Measurements from ENCODE around the gene CAD.
"Not testable (repeated sequence)": the region's sequence is repeated elsewhere in the genome, so short reads cannot be mapped to it uniquely, and the experiment has no call there.

Gene CAD
- total RNA-seq: 53.1 to 129 reads per million in 2 donors

GRCh38 chr2:27217173-27218121 lies at the start of gene CAD:
TSS of gene CAD (plus strand) at chr2:27217369. CDS start at chr2:27217552, 183 bp downstream.
- peak; percentile 81 for DNase-seq

GRCh38 chr2:27170581-27171337 lies 46.4 kb upstream of the CAD start:
- DNase-seq: no peak

- no peak for DNase-seq
Measured at GRCh38 chr2:27171351-27171848, 45.8 kb upstream of the CAD start.

GRCh38 chr2:27174638-27175037 lies 42.5 kb upstream of the CAD start:
- DNase-seq: no peak

GRCh38 chr2:27175330-27175729 lies 41.8 kb upstream of the CAD start:
- DNase-seq: no peak

- not testable (repeated sequence) for DNase-seq
Measured at GRCh38 chr2:27175781-27176180, 41.4 kb upstream of the CAD start.

- DNase-seq: no peak
Measured at GRCh38 chr2:27177441-27178351, 39.5 kb upstream of the CAD start.

GRCh38 chr2:27178469-27178868 lies 38.7 kb upstream of the CAD start:
- no peak for DNase-seq

GRCh38 chr2:27179344-27180000 lies 37.7 kb upstream of the CAD start:
- DNase-seq: no peak

- DNase-seq: no peak
Measured at GRCh38 chr2:27182346-27182745, 34.8 kb upstream of the CAD start.

- DNase-seq: no peak
Measured at GRCh38 chr2:27184115-27184514, 33.1 kb upstream of the CAD start.

GRCh38 chr2:27185331-27186026 lies 31.7 kb upstream of the CAD start:
- no peak for DNase-seq

GRCh38 chr2:27186613-27187345 lies 30.4 kb upstream of the CAD start:
- DNase-seq: no peak

GRCh38 chr2:27189989-27190388 lies 27.2 kb upstream of the CAD start:
- no peak for DNase-seq

- DNase-seq: peak; percentile 11
Measured at GRCh38 chr2:27191070-27191829, 25.9 kb upstream of the CAD start.

GRCh38 chr2:27194538-27195354 lies 22.4 kb upstream of the CAD start:
- no peak for DNase-seq

- not testable (repeated sequence) for DNase-seq
Measured at GRCh38 chr2:27195799-27196198, 21.4 kb upstream of the CAD start.

- not testable (repeated sequence) for DNase-seq
Measured at GRCh38 chr2:27198068-27198467, 19.1 kb upstream of the CAD start.

GRCh38 chr2:27198627-27199026 lies 18.5 kb upstream of the CAD start:
- DNase-seq: no peak

Data from T-helper 9 cell (primary cell).